Measurements from ENCODE around the gene CDH23. TPM values are rescaled to one million over a fixed set of nuclear protein-coding genes. Genes with fewer than 3 reads are reported as not detected.

Gene CDH23
- total RNA-seq, 1 donor: 0.36 TPM

DNA sequence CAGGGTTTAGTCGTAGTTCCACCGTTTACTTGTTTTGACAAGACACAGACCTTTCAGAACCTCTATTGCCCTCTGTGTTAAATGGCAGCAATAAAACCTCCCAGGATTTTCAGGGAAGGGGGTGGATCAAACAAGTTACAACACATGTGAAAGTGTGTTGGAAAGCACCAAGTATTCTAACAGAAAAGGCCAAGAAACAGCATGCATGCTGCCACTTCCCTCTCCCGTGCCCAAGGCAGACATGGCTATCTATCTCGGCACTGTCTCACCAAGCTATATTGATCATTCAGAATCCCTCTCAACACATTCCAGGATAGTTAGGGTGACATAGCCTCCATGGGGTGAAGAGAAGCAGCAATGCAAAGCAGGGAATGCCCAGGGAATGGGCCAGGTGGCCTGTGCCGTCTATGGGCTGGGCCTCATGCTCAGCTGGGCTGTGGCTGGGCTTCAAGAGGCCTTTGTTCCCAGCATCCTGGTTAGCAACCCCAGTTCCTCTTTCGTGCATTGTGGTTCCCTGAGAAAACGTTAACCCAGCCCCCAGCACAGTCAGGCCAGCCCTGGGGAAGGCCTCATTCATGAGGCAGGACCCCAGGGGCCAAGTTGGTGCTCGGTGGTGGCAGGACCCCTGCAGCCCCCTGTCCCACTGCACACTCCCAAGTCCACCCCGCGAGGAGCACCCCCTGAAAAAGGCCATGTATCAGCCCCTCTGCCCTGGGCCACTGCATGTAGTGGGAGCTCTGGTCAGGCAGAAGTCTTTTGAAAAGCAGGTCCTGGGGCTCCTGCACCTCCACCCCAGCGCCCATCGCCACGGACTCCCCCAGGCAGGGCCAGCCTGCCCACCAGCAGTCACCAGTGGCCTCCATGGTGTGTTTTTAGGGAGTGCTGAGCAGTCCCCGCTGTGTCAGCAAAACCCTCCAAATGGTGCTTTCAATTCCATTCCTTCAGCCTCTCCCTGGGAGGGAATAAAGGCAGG is 351.1 kb downstream of the CDH23 start:
- H3K9me3 ChIP-seq (ENCODE audit: low read depth, low read length): peaks cover 2% of the 10 kb centered on the region
- DNase-seq (ENCODE audit: insufficient read length, low spot score, missing footprints): no peak
- no peak overlapping the region for H2AFZ ChIP-seq (ENCODE audit: low read length)
- H3K4me3 ChIP-seq (ENCODE audit: insufficient read depth, low read length): no peak overlapping the region
- no peaks in the 10 kb centered on the region for H4K20me1 ChIP-seq (ENCODE audit: insufficient read depth, low read length)
- peaks cover 10% of the 10 kb centered on the region for H3K36me3 ChIP-seq (ENCODE audit: insufficient read depth, low read length)
- H3K27me3 ChIP-seq (ENCODE audit: insufficient read depth, low read length): no peaks in the 10 kb centered on the region
- H3K4me1 ChIP-seq (ENCODE audit: insufficient read depth, low read length): no peaks in the 10 kb centered on the region
- TF ChIP-seq, protein P1, sequence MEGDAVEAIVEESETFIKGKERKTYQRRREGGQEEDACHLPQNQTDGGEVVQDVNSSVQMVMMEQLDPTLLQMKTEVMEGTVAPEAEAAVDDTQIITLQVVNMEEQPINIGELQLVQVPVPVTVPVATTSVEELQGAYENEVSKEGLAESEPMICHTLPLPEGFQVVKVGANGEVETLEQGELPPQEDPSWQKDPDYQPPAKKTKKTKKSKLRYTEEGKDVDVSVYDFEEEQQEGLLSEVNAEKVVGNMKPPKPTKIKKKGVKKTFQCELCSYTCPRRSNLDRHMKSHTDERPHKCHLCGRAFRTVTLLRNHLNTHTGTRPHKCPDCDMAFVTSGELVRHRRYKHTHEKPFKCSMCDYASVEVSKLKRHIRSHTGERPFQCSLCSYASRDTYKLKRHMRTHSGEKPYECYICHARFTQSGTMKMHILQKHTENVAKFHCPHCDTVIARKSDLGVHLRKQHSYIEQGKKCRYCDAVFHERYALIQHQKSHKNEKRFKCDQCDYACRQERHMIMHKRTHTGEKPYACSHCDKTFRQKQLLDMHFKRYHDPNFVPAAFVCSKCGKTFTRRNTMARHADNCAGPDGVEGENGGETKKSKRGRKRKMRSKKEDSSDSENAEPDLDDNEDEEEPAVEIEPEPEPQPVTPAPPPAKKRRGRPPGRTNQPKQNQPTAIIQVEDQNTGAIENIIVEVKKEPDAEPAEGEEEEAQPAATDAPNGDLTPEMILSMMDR (IDR thresholded peaks at IDR 0.05; ENCODE audit: extremely low read depth, low read depth, low read length): no peak
- H3K4me2 ChIP-seq (ENCODE audit: insufficient read depth, low read length): no peak overlapping the region
- H3K27ac ChIP-seq (ENCODE audit: low read depth, low read length): no peak overlapping the region
- no peaks in the 10 kb centered on the region for H3K79me2 ChIP-seq (ENCODE audit: insufficient read depth, low read length)

DNA sequence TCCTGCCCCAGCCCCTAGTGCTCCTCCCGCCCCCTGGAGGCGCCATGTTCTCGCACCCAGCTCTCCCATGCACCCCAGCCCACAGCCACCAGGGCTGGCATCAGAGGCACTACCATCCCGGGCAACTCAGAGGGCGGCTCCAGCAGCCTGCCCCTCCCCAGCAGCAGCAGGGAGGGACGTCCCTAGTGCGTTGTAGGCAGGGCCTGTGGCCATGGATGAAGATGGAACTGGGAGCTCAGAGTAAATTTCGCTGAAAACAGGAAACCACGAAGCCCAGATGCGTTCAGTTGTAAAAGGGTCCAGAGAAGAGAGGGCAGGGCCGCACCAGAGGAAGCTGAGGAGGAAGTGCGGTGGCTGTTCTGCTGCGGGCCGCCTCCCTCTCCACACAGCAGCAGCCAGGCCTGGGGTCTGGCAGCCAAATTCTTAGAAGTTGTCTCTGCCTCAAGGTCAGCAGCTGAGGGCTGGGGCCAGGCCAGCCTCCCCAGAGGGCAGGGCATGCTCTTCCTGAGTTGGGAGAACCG is 352.0 kb downstream of the CDH23 start:
- H2AFZ ChIP-seq (ENCODE audit: low read length): peak overlapping the region; percentile 2
- no peaks in the 10 kb centered on the region for H3K9me3 ChIP-seq (ENCODE audit: low read depth, low read length)
- DNase-seq (ENCODE audit: insufficient read length, low spot score, missing footprints): no peak
- H3K27me3 ChIP-seq (ENCODE audit: insufficient read depth, low read length): no peaks in the 10 kb centered on the region
- H3K4me2 ChIP-seq (ENCODE audit: insufficient read depth, low read length): no peak overlapping the region
- H3K79me2 ChIP-seq (ENCODE audit: insufficient read depth, low read length): no peaks in the 10 kb centered on the region
- TF ChIP-seq, protein P1 (IDR thresholded peaks at IDR 0.05; ENCODE audit: extremely low read depth, low read depth, low read length): no peak
- no peaks in the 10 kb centered on the region for H3K4me1 ChIP-seq (ENCODE audit: insufficient read depth, low read length)
- peaks cover 17% of the 10 kb centered on the region for H3K36me3 ChIP-seq (ENCODE audit: insufficient read depth, low read length)
- no peak overlapping the region for H3K4me3 ChIP-seq (ENCODE audit: insufficient read depth, low read length)
- peaks cover 6% of the 10 kb centered on the region for H4K20me1 ChIP-seq (ENCODE audit: insufficient read depth, low read length)
- no peak overlapping the region for H3K27ac ChIP-seq (ENCODE audit: low read depth, low read length)

DNA sequence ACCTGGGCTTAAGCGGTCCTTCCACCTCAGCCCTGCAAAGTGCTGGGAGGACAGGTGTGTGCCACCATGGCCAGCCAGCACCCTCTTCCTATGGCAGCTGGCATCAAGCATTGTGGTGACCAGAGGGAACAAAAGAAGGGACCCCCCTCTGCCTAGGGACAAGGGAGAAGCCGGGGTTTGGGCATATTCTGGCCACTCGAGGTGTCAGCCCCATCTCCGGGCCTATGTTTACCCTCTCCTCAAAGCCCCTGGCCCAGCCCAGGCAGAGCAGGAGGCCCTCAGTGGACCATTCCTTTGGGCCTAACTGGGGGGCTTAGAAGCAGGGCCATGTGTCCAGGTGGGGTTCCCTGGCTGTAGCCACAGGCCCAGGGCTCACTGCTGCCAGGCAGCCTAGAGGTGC is 352.7 kb downstream of the CDH23 start:
- DNase-seq (ENCODE audit: insufficient read length, low spot score, missing footprints): no peak
- Histone ChIP-seq H3K36me3 (ENCODE audit: insufficient read depth, low read length) (peaks cover 18% of the 10 kb centered on the region), H3K4me2 (ENCODE audit: insufficient read depth, low read length) (no peak overlapping the region), H3K4me3 (ENCODE audit: insufficient read depth, low read length) (no peak overlapping the region), H3K4me1 (ENCODE audit: insufficient read depth, low read length) (no peaks in the 10 kb centered on the region), H3K27ac (ENCODE audit: low read depth, low read length) (no peak overlapping the region), H2AFZ (ENCODE audit: low read length) (no peak overlapping the region), H3K27me3 (ENCODE audit: insufficient read depth, low read length) (no peaks in the 10 kb centered on the region), H3K79me2 (ENCODE audit: insufficient read depth, low read length) (no peaks in the 10 kb centered on the region), H4K20me1 (ENCODE audit: insufficient read depth, low read length) (peaks cover 6% of the 10 kb centered on the region), H3K9me3 (ENCODE audit: low read depth, low read length) (no peaks in the 10 kb centered on the region)
- TF ChIP-seq, protein P1 (IDR thresholded peaks at IDR 0.05; ENCODE audit: extremely low read depth, low read depth, low read length): no peak
